Duodenal mucosa (tissue), 2 donors: ENCODE measurements around the gene PRKG1.

Experiments used
- H3K27ac ChIP-seq: one replicate; pipeline ENCODE4 v1.7.0; 2013; ENCODE audit warnings: low read depth, low read length
- H3K27me3 ChIP-seq, 2 donors: one replicate each; pipeline ENCODE4 v1.7.0; 2013; ENCODE audit warnings: low read length in 2 of 2, control low read depth in 1 of 2; ENCODE audit not compliant: insufficient read depth in 2 of 2, control insufficient read depth in 1 of 2
- H3K36me3 ChIP-seq, 2 donors: one replicate each; pipeline ENCODE4 v1.7.0; 2013; ENCODE audit warnings: low read length in 2 of 2, control low read depth in 1 of 2; ENCODE audit not compliant: insufficient read depth in 2 of 2, control insufficient read depth in 1 of 2
- H3K4me1 ChIP-seq, 2 donors: one replicate each; pipeline ENCODE4 v1.7.0; 2013; ENCODE audit warnings: low read length in 2 of 2, control low read depth in 1 of 2; ENCODE audit not compliant: insufficient read depth in 2 of 2, control insufficient read depth in 1 of 2
- H3K4me3 ChIP-seq, 2 donors: one replicate each; pipeline ENCODE4 v1.7.0; 2013; ENCODE audit warnings: low read length in 2 of 2, low read depth in 1 of 2
- H3K9ac ChIP-seq, 2 donors: one replicate each; pipeline ENCODE4 v1.7.0; 2013; ENCODE audit warnings: low read length in 2 of 2, low read depth in 1 of 2
- H3K9me3 ChIP-seq, 2 donors: one replicate each; pipeline ENCODE4 v1.7.0; 2013; ENCODE audit warnings: low read length in 2 of 2, control low read depth in 1 of 2; ENCODE audit not compliant: control insufficient read depth in 1 of 2

The PRKG1 gene

GRCh38 chr10:51838471-51838870 is 764.2 kb downstream of the PRKG1 start:
- no peak overlapping the region for H3K9ac ChIP-seq
- H3K4me3 ChIP-seq = no peak overlapping the region
- no peaks in the 10 kb centered on the region for H3K27me3 ChIP-seq
- H3K36me3 ChIP-seq = no peaks in the 10 kb centered on the region
- H3K9me3 ChIP-seq = no peaks in the 10 kb centered on the region
- H3K4me1 ChIP-seq = no peaks in the 10 kb centered on the region
- H3K27ac ChIP-seq = no peak overlapping the region

- Histone ChIP-seq H3K4me3 (no peak overlapping the region), H3K9ac (no peak overlapping the region), H3K9me3 (no peaks in the 10 kb centered on the region), H3K4me1 (no peaks in the 10 kb centered on the region), H3K27ac (no peak overlapping the region), H3K27me3 (no peaks in the 10 kb centered on the region), H3K36me3 (no peaks in the 10 kb centered on the region)
Observed at GRCh38 chr10:51843966-51844365, 769.7 kb downstream of the PRKG1 start.

GRCh38 chr10:51846856-51847506 is 772.7 kb downstream of the PRKG1 start:
- Histone ChIP-seq H3K9ac (no peak overlapping the region), H3K4me1 (no peaks in the 10 kb centered on the region), H3K27me3 (no peaks in the 10 kb centered on the region), H3K9me3 (no peaks in the 10 kb centered on the region), H3K27ac (no peak overlapping the region), H3K36me3 (no peaks in the 10 kb centered on the region), H3K4me3 (no peak overlapping the region)

DNA sequence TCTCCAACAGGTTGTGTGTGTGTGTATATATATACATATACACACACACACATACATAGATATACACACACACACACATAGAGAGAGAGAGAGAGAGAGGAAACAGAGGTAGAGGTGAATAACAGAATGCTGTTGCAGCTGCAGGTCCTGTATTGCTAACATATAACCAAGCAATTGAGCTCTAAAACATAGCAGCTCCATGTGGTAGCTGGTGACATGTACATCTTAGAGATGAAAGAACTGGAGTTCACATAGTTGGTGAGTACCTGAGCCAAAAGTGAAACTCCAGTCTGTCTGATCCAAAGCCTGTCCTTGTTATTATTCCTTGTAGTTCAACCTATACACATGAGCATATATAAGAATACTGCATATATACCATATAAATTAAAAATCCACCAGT is 778.0 kb downstream of the PRKG1 start:
- no peaks in the 10 kb centered on the region for H3K27me3 ChIP-seq
- H3K36me3 ChIP-seq = no peaks in the 10 kb centered on the region
- H3K9ac ChIP-seq = no peak overlapping the region
- H3K4me1 ChIP-seq = no peaks in the 10 kb centered on the region
- H3K9me3 ChIP-seq = no peaks in the 10 kb centered on the region
- no peak overlapping the region for H3K27ac ChIP-seq
- no peak overlapping the region for H3K4me3 ChIP-seq

DNA sequence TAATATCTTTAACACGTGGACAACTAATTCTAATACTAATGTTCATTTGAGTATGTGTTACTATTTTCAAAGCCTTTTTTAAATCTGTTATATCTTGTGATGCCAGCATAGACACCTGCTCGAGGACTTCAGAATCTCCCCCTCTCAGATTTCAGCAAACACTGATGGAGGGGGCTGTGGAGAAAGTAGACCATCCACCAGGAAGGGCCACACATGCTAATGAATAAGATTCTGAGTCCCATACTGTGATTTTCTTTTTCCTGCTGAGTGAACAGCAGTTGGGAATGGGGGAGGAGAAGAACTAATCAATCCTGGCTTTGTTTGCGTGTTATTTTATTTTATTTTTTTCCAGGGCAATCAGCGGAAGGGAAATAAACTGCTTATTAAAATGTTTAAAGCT is 783.0 kb downstream of the PRKG1 start:
- Histone ChIP-seq H3K9me3 (no peaks in the 10 kb centered on the region), H3K4me1 (no peaks in the 10 kb centered on the region), H3K36me3 (no peaks in the 10 kb centered on the region), H3K27me3 (no peaks in the 10 kb centered on the region), H3K27ac (no peak overlapping the region), H3K9ac (no peak overlapping the region), H3K4me3 (no peak overlapping the region)

DNA sequence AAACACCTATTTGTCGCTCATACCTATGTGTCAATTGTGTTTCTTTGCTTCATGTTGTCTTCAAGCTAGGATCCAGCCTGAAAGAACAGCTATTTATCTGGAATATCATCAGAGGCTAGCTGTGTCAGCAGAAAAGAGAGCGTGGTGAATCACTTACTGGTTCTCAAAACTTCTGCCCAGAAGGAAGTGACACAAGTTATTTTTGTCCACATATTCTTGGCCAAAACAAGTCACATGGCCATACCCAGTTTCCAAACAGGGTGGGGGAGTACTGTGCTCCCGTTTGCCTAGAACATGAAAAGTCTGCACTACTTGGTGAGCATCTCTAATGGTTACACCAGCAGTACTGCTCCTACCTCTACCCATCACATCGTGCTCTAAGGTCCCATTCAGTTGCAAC is 786.0 kb downstream of the PRKG1 start:
- no peaks in the 10 kb centered on the region for H3K4me1 ChIP-seq
- no peaks in the 10 kb centered on the region for H3K36me3 ChIP-seq
- H3K9me3 ChIP-seq = no peaks in the 10 kb centered on the region
- H3K9ac ChIP-seq = no peak overlapping the region
- no peak overlapping the region for H3K4me3 ChIP-seq
- no peaks in the 10 kb centered on the region for H3K27me3 ChIP-seq
- no peak overlapping the region for H3K27ac ChIP-seq

DNA sequence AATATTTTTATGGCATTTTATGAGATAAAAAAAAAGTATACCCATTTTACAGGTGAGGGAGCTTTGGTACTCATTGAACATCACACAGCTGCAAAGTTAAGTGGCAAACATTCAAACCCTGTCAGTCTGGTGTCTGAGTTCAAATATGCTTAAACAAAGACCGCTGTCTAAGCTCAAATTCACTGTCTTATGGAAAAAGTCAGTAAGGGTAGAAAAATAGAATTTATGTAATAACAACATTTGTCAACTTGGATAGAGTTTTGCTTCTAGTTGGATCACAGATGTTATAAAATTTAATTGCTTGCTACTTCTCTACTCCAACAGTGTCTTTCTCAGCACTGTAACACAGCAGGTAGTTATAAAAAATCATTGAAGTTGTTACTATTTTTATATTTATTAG is 786.8 kb downstream of the PRKG1 start:
- Histone ChIP-seq H3K27me3 (no peaks in the 10 kb centered on the region), H3K36me3 (no peaks in the 10 kb centered on the region), H3K9me3 (no peaks in the 10 kb centered on the region), H3K4me3 (no peak overlapping the region), H3K9ac (no peak overlapping the region), H3K4me1 (no peaks in the 10 kb centered on the region), H3K27ac (no peak overlapping the region)

DNA sequence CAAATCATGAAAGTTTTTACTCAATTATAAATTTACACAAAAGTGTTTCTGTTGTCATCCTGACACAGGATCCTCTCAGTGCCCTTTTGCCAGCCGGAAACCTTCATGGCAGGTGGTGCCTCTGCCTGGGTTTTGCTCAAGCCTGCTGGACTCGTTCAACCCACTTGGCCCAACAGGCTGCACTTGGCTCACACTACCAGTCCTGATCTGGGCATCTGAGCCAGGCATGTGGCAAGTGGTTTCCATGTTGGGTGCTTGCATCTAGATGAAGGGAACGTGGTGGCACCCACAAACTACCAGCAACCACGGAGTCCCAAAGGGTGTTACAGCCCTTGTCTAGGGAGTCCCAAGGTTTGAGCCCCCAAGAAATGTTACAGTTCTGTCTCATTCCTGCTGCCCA is 787.4 kb downstream of the PRKG1 start:
- Histone ChIP-seq H3K27me3 (no peaks in the 10 kb centered on the region), H3K9ac (no peak overlapping the region), H3K36me3 (no peaks in the 10 kb centered on the region), H3K27ac (no peak overlapping the region), H3K4me3 (no peak overlapping the region), H3K9me3 (no peaks in the 10 kb centered on the region), H3K4me1 (no peaks in the 10 kb centered on the region)

DNA sequence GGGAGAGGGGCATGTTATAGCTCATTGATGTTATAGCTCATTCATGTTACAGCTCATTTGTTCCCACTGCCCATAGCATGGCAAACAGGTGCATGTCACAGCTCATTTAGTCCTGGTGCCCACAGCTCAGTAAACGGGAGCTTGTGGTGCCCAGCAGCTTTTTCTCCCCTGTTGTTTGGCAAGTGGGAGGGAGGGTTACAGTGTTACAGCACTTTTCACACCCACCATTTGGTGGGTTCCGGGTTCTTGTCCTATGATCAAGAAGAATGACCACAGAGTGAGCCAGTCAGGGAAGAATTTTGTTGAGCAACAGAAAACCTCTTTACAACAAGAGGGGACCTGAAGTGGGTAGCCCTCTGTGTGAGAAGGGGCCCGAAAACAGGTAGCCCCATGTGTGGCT is 787.9 kb downstream of the PRKG1 start:
- no peak overlapping the region for H3K9ac ChIP-seq
- H3K27ac ChIP-seq = no peak overlapping the region
- no peaks in the 10 kb centered on the region for H3K27me3 ChIP-seq
- H3K9me3 ChIP-seq = no peaks in the 10 kb centered on the region
- H3K36me3 ChIP-seq = no peaks in the 10 kb centered on the region
- no peaks in the 10 kb centered on the region for H3K4me1 ChIP-seq
- no peak overlapping the region for H3K4me3 ChIP-seq

DNA sequence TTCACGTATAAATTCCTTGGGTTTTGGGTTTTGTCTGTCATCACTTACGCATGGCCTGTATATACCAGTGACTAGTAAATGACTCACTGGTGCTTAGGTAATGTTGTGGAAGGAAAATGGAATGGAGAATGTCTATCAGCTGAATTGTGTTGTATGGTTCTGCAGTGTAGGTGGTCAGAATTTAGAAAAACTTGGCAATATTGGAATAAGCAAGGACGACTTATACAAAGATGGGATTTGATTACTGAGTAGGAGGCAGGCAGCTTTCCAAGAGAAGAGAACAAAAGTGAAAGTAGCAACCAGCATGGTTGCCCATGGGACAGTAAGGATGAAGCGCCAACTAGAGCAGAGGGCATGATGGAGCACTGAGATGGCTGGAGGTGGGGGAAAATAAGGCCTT is 793.7 kb downstream of the PRKG1 start:
- H3K27me3 ChIP-seq = no peaks in the 10 kb centered on the region
- no peak overlapping the region for H3K4me3 ChIP-seq
- H3K9me3 ChIP-seq = no peaks in the 10 kb centered on the region
- H3K4me1 ChIP-seq = no peaks in the 10 kb centered on the region
- no peak overlapping the region for H3K9ac ChIP-seq
- no peaks in the 10 kb centered on the region for H3K36me3 ChIP-seq
- H3K27ac ChIP-seq = no peak overlapping the region

DNA sequence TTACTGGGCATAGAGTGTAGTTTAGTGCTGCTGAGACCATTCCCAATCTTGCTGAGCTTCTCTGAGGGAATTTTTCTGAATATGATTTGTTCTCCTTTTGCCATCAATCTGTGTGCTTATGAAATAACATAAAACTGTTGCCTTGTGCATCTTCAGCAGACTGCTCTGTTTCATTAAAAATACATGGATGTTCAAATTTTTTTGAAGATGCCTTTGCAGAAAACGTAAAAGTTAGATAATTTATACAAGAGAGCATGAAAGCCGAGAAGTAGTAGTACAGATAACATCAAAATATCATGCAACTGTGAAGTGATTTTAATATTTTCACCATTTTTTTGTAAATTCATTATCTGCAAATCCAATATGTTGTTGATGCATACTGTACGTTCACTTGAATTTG is 799.8 kb downstream of the PRKG1 start:
- no peaks in the 10 kb centered on the region for H3K36me3 ChIP-seq
- H3K9ac ChIP-seq = no peak overlapping the region
- H3K27ac ChIP-seq = no peak overlapping the region
- no peaks in the 10 kb centered on the region for H3K27me3 ChIP-seq
- H3K4me1 ChIP-seq = no peaks in the 10 kb centered on the region
- no peak overlapping the region for H3K4me3 ChIP-seq
- H3K9me3 ChIP-seq = no peaks in the 10 kb centered on the region
